ENCODE measurements around the gene SFTPB.

SFTPB gene

DNA sequence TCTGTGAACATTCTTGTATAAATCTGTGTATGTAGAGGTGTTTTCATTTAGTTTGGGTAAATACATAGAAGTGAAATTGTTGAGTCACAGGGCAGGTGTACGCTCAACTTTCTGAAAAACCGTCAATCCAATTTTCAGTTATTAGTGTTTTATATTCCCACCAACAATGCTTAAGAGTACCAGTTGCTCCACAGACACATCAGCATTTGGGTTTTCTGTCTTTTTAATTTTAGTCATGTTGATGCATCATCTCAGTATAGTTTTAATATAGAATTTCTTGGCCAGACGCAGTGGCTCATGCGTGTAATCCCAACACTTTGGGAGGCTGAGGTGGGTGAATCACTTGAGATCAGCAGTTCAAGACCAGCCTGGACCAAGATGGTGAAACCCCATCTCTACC, 22.9 kb upstream of the SFTPB start:
- Histone ChIP-seq H3K27me3 (ENCODE audit: control insufficient read depth, insufficient read depth, low read length) (no peaks in the 10 kb centered on the region), H3K27ac (no peak overlapping the region), H3K4me1 (no peaks in the 10 kb centered on the region), H3K4me2 (ENCODE audit: low read length) (no peak overlapping the region), H3K9me3 (ENCODE audit: control insufficient read depth, low read length) (no peaks in the 10 kb centered on the region), H2AFZ (no peak overlapping the region), H3K4me3 (ENCODE audit: low read depth, low read length) (no peak overlapping the region), H3K9ac (no peak overlapping the region), H3K36me3 (ENCODE audit: control insufficient read depth, insufficient read depth, low read length) (no peaks in the 10 kb centered on the region), H3K79me2 (no peaks in the 10 kb centered on the region)
- TF ChIP-seq, protein P1, sequence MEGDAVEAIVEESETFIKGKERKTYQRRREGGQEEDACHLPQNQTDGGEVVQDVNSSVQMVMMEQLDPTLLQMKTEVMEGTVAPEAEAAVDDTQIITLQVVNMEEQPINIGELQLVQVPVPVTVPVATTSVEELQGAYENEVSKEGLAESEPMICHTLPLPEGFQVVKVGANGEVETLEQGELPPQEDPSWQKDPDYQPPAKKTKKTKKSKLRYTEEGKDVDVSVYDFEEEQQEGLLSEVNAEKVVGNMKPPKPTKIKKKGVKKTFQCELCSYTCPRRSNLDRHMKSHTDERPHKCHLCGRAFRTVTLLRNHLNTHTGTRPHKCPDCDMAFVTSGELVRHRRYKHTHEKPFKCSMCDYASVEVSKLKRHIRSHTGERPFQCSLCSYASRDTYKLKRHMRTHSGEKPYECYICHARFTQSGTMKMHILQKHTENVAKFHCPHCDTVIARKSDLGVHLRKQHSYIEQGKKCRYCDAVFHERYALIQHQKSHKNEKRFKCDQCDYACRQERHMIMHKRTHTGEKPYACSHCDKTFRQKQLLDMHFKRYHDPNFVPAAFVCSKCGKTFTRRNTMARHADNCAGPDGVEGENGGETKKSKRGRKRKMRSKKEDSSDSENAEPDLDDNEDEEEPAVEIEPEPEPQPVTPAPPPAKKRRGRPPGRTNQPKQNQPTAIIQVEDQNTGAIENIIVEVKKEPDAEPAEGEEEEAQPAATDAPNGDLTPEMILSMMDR (IDR thresholded peaks at IDR 0.05), result no peak

DNA sequence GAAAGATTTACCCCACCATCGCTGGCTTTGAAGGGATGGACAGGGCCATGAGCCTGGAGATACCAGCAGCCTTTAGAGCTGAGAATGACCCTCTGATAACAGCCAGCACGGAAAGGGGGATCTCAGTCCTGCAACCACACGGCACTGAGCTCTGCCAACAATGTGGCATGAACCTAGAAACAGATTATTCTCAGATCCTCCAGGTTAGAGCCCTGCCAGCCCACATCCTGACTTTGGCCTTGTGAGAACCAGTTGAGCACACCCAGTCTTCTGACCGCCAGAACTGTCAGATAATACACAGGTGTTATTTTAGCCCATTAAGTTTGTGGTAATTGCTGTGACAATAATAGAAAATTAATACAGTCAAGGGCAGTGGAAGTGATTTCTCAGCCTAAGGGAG, 16.8 kb upstream of the SFTPB start:
- H2AFZ ChIP-seq, result no peak overlapping the region

DNA sequence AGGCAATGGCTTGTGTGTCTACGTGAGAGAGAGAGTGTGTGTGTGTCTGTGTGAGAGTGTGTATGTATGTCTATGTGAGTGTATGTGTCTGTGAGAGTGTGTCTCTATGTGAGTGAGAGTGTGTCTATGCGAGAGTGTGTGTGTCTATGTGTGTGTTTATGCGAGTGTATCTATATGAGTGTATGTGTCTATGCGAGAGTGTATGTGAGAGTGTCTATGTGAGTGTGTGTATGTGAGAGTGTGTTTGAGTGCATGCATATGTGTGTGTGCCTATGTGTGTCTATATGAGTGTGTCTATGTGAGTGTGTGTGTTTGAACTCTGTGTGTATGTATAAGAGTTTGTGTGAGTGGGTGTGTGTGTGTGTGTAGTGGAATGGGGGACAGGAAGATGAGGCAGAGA, 16.4 kb upstream of the SFTPB start:
- H3K9ac ChIP-seq, result no peak overlapping the region
- H3K79me2 ChIP-seq, result no peaks in the 10 kb centered on the region
- H3K27me3 ChIP-seq (ENCODE audit: control insufficient read depth, insufficient read depth, low read length), result no peaks in the 10 kb centered on the region
- no peak overlapping the region for H3K4me3 ChIP-seq (ENCODE audit: low read depth, low read length)
- H3K4me2 ChIP-seq (ENCODE audit: low read length), result no peak overlapping the region
- H3K4me1 ChIP-seq, result no peaks in the 10 kb centered on the region
- H3K9me3 ChIP-seq (ENCODE audit: control insufficient read depth, low read length), result no peaks in the 10 kb centered on the region
- H3K27ac ChIP-seq, result no peak overlapping the region
- TF ChIP-seq, protein P1 (IDR thresholded peaks at IDR 0.05), result no peak
- no peaks in the 10 kb centered on the region for H3K36me3 ChIP-seq (ENCODE audit: control insufficient read depth, insufficient read depth, low read length)
- H2AFZ ChIP-seq, result no peak overlapping the region

More for the DNA sequence above, 16.8 kb upstream of the SFTPB start:
- Histone ChIP-seq H3K4me1 (no peaks in the 10 kb centered on the region), H3K27ac (no peak overlapping the region), H3K9me3 (ENCODE audit: control insufficient read depth, low read length) (no peaks in the 10 kb centered on the region), H3K36me3 (ENCODE audit: control insufficient read depth, insufficient read depth, low read length) (no peaks in the 10 kb centered on the region), H3K4me2 (ENCODE audit: low read length) (no peak overlapping the region), H3K27me3 (ENCODE audit: control insufficient read depth, insufficient read depth, low read length) (no peaks in the 10 kb centered on the region), H3K9ac (no peak overlapping the region), H3K4me3 (ENCODE audit: low read depth, low read length) (no peak overlapping the region), H3K79me2 (no peaks in the 10 kb centered on the region)
- TF ChIP-seq, protein P1 (IDR thresholded peaks at IDR 0.05), result no peak

DNA sequence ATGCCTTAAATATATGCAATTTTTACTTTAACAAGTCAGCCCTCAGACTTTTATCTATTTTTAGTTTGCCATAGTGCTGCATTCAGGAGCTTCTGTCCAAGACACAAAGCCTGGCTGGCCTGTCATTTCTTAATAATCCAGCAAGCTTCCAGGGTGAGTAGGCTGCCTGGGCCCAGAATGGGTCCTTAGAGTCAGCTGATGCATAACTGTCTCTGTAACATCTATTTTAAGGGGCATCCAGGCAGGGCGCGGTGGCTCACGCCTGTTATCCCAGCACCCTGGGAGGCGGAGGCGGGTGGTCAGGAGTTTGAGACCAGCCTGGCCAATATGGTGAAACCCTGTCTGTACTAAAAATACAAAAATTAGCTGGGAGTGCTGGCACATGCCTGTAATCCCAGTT, 14.4 kb upstream of the SFTPB start:
- Histone ChIP-seq H3K4me2 (ENCODE audit: low read length) (no peak overlapping the region), H3K4me3 (ENCODE audit: low read depth, low read length) (no peak overlapping the region), H3K79me2 (no peaks in the 10 kb centered on the region), H3K27ac (no peak overlapping the region), H3K36me3 (ENCODE audit: control insufficient read depth, insufficient read depth, low read length) (no peaks in the 10 kb centered on the region), H3K27me3 (ENCODE audit: control insufficient read depth, insufficient read depth, low read length) (no peaks in the 10 kb centered on the region), H3K9ac (no peak overlapping the region), H3K9me3 (ENCODE audit: control insufficient read depth, low read length) (no peaks in the 10 kb centered on the region), H2AFZ (no peak overlapping the region), H3K4me1 (no peaks in the 10 kb centered on the region)
- TF ChIP-seq, protein P1 (IDR thresholded peaks at IDR 0.05), result no peak

DNA sequence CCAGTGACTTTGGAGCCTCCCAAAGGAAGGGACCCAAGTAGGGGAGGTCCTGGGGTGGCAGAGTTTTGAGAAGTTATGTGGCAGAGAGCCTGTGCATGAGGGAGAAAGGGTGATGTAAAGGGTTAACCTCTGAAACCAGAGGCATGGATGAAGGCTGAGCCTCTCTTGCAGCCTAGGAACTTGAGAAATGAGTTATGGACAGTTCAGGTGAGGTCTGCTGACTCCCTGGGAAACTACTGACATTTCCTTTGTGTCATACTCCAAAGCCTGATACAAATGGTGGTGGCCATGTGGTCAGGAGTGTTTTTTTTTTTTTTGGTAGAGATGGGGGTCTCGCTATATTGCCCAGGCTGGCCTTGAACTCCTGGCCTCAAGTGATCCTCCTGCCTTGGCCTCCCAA, 13.8 kb upstream of the SFTPB start:
- Histone ChIP-seq H2AFZ (no peak overlapping the region), H3K9me3 (ENCODE audit: control insufficient read depth, low read length) (no peaks in the 10 kb centered on the region), H3K36me3 (ENCODE audit: control insufficient read depth, insufficient read depth, low read length) (no peaks in the 10 kb centered on the region), H3K9ac (no peak overlapping the region), H3K4me3 (ENCODE audit: low read depth, low read length) (no peak overlapping the region), H3K79me2 (no peaks in the 10 kb centered on the region), H3K4me2 (ENCODE audit: low read length) (no peak overlapping the region), H3K27me3 (ENCODE audit: control insufficient read depth, insufficient read depth, low read length) (no peaks in the 10 kb centered on the region), H3K4me1 (no peaks in the 10 kb centered on the region), H3K27ac (no peak overlapping the region)
- TF ChIP-seq, protein P1 (IDR thresholded peaks at IDR 0.05), result no peak

All from parathyroid adenoma (tissue), 2 donors.